GM18868 (cell line): ENCODE data around the gene ADAMTS2.

Experiments
- ATAC-seq: cut with Tn5 transposase; IDR thresholded peaks from one replicate; pipeline ENCODE4 v1.9.1; 2021; ENCODE audit warnings: mild to moderate bottlenecking, moderate library complexity; ENCODE audit not compliant: unreplicated experiment

The ADAMTS2 gene

DNA sequence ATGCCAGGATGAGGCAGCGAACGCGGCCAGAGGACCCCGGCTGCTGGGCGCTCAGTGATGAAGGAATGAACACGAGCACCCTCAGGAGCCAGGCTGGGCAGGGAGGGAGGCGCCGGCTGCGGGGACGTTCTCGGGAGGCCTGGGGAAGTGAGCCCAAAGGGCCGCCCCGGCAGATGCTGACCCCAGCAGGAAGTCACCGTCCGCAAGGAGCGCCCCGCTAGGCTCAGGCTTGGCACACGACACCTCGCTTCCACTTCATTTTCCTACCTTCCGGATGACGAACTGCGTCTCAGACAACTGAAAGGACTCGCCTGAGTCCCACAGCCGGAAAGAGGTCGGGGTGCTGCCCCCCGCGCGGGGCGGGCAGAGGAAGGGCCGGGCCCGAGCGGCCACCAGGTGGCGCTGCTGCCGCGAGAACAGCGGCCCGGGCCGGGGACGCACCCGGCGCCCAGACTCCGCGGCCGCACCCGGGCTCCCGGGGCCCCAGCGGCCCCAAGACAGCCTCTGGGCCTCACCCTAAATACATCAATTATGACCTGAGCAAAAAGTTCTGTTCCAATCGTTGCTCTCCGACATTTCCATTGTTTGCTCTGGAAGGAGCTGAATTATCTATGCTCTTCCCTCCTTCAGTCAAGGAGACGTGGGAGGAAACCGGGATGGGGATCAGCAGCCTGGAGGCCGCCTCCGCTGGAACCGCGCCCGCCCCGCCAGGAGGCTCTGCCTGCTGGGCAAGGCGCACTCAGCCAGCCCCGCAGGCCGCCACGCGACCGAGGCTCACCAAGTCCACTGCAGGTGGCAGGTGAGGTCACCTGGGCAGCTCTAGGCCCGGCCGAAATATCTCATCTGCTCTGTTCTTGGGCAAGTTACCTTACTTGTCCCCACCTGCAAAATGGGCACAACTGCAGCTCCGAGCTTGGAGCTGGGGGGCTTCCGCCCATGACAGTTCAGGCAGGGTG lies 178.1 kb downstream of the ADAMTS2 start:
- peak; percentile 69 for ATAC-seq

- no peak for ATAC-seq
Measured at GRCh38 chr5:179166171-179166885, 178.9 kb downstream of the ADAMTS2 start.

DNA sequence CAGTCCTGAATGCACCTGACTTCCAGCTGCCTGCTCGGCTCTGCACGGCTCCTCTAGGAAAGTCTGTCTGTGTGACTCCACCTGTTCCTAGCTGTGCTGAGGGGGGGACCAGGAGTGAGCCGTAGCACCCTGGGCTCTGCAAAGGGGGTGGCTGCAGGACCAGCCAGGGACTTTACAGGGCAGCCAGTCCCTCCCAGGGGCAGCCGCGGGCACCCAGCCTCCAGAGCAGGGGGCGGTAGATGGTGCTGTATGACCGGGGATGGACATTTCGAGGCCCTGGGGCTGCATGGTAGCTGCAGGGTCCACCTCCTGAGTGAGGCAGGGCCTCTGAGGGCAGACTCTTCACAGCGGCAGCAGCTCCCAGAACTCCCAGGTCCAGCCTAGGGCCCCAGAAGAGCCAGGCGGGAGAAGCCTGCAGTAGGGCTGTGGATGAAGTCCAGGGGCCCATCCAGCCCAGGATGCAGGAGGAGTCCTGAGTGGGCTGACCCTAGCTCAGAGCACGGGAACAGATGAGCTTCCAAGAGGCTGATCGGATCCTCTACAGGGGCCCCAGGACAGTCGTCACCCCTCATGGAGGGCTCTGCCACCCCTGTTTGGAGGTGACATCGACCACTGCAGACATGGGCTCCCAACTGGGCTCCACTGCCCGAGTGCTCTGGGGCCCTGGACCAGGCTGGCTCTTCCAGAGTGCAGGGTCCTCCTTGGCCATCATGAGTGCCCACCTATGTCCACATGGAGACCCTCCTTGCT lies 179.7 kb downstream of the ADAMTS2 start:
- ATAC-seq, result no peak

DNA sequence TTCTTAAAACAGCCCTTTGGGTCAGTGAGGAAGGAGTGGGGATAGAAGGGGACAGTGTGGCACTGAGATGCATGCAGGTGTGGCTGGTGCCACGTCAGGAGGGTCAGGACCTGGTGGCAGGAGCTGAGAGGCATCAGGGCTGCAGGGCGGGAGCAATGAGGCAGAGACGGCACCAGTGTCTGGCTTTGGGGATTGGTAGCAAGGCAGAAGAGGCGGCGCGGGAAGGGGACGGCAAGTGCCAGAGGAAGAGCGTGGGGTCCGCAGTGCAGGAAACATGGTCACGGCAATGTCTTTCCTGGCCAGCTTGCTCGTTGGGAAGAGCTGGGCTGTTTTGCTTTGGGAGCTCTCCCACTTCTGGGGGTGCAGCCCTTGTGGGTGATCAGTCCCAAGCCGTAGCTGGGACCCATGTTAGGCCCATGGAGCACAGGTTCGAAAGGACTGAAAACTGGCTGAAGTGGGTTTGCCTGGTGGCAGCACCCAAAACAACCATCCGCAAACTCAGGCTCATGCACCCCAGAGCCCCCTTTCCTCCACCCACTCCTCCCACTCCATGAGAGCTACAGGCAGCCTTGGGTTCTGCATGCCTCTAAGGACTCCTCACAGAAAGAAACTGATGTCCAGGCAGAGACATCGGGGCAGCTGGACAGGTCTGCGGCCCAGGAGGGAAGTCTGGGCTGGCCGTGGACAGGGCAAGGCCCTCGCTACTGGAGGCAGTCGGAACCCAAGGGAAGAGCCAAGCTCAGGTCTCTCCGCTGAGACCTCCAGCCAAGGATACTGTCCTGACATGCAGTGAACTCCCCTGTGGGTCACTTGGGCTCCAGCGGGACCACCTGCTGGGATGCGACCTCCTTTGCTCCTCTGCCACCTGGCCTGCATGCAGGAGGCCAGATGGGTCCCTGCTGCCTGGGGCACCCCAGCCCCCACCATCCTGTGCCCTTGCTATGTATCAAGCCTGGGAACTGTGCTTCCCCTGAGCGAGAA lies 180.6 kb downstream of the ADAMTS2 start:
- no peak for ATAC-seq

- no peak for ATAC-seq
Measured at GRCh38 chr5:179163236-179164155, 181.8 kb downstream of the ADAMTS2 start.

GRCh38 chr5:179162351-179163235 lies 182.7 kb downstream of the ADAMTS2 start:
- ATAC-seq, result no peak

DNA sequence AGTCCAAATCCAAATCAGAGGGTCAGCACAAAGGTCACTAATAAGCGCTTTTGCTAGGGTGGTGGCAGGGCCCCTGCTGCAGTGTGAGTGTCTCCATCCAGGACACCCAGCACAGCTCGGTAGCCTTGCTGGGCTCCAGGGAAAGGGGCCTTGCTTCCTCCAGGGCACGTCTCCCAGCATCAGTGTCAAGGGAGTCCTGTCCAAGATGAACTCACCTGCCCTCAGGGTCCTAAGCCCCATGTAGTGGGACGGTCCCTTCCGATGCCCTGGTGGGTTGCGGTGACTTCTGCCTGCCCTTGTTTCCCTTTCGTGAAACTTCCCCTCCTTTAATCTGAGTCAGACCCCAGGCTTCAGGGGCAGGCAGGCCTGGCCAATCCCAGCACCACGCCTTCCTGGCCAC lies 183.4 kb downstream of the ADAMTS2 start:
- ATAC-seq, result no peak

DNA sequence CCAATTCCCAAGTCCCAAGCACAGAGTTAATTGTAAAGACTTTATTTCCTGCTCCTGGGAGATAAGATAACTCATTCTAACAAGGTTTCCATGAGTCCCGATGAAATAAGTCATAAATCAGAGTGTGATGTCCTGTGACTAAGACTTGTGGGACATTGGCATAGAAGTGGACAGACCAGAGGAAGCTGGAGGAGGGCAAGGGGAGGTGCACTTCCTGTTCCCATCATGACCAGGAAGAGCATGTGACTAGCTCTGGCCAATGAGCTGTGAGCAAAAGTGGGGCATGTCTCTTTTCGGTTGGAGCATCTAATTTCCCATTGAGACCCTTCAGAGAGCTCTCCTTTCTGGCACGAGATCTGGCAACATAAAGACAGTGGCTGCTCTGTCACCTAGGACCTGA lies 184.7 kb downstream of the ADAMTS2 start:
- ATAC-seq, result no peak

DNA sequence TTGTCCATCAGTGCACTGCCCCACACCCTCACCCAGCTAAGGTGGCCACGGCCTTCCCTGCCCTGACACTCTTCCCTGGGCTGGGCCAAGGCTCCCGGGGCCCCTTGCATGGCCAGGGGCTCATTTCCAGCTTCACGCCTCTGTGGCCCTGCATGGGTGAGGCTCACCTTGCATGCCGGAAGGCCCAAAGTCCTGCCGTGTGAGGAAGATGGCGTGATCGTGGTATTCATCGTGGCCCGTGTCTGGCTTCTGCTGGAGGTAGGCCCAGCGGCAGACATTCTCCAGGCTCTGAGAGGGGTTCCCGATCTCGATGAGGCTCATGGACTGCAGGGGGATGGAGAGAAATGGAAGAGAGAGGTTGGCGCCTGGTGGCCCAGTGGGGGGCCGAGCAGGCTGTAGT lies 186.7 kb downstream of the ADAMTS2 start:
- ATAC-seq, result no peak

DNA sequence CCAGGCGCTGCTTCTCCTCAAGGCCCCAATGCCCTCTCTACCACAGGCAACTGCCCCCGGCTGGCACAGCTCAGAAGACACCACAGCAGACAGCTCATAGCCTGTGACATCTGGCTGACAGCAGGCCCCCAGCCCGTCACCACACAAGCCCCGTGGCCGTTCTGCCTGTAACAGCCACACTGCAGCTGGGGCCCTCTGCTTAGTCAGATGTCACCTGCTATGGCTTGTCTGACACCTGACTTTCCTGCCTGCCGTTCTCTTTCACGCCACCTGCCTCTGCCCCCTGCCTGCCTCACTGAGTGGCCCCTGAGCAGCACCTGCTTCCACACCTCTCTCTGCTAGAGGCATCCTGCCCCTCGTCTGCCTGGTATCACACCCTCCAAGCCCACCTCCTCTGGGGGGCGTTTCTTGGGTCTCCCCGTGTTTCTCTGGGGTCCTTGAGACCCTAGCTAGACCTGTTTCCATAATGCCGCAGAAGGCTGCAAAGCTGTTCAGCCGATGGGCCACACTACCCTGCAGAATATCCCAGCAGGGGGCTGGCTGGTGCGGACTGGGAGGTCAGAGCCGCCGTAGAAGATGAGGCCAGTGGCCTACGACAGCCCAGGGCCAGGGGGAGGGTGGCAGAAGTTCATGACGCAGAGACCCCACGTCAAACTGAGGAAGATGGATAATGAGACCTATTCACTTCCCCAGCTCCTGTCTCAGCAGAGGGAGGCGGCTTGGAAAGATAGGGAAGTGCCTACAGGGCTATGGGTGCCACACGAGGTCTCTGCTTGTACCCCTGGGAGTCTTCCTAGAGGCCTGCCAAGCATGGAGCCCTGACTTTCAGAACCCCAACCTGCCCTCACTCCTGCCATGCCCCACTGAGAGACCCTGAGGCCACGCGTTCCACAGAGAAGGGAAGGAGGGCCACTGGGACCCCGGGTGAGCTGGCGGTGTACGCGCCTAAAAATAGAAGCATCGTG lies 190.0 kb downstream of the ADAMTS2 start:
- no peak for ATAC-seq

GRCh38 chr5:179154346-179154990 lies 190.8 kb downstream of the ADAMTS2 start:
- no peak for ATAC-seq

DNA sequence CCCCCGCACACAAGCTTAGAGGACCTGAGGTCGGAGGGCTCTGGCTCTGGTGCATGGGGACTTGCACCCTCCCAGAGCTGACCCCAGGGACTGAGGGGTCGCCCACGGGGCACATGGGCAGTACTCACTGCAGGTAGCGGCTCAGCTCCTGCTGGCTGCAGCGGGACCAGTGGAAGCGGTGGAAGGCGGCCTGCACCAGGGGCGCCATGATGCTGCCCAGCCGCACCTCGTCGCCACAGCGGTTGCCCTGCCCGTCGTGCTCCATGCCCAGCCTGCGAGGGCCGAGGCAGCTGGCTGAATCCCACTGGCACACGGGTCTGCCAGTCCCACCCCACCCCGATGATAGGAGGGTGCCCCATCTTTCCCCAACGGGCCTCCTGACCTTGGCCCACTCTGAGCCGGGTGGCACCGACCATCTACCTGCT lies 191.3 kb downstream of the ADAMTS2 start:
- ATAC-seq, result no peak

DNA sequence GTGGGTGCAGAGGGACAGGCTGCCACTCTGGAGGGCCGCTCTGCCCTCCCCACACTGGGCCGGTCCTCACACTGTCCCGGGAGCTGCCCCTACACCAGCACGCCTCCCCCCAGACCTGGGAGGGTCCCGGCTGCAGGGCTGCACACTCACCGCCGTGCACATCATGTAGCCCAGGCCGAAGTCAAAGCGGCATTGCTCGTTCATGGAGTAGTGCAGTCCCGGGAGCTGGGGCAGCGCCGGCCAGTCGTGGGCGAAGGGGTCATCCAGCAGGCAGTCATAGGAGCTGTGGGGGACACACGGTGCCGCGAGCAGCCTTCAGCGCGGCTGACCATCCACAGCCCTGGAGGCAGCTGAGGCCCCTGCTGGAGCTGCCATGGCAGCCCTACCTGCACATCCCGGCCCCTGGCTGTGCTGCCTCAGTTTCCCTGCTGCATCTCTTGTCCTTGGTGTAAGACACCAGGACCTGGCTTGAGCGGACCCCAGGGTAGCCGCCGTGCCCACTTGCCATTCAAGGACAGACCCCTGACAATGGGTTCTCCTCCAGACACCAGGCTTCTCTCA lies 191.8 kb downstream of the ADAMTS2 start:
- no peak for ATAC-seq

DNA sequence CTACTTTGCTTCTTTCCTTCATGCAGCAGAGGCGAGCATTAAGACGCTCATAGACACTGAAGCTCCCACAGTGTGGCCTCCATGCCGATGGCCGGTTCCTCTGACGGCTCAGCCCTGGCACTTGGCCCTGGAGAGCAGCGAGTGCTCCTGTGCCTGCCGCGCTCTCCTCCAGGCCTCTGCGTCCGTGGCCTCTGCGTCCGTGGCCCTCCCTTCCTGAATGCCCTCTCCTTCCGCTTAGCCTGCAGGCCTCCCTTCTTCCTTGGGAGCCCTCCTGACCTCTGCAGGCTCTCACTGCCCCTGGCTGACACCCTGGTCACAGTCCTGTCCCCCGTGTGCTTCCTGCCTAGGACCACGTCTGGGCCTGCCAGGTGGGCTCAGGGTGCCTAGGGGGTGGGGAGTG lies 192.3 kb downstream of the ADAMTS2 start:
- no peak for ATAC-seq

DNA sequence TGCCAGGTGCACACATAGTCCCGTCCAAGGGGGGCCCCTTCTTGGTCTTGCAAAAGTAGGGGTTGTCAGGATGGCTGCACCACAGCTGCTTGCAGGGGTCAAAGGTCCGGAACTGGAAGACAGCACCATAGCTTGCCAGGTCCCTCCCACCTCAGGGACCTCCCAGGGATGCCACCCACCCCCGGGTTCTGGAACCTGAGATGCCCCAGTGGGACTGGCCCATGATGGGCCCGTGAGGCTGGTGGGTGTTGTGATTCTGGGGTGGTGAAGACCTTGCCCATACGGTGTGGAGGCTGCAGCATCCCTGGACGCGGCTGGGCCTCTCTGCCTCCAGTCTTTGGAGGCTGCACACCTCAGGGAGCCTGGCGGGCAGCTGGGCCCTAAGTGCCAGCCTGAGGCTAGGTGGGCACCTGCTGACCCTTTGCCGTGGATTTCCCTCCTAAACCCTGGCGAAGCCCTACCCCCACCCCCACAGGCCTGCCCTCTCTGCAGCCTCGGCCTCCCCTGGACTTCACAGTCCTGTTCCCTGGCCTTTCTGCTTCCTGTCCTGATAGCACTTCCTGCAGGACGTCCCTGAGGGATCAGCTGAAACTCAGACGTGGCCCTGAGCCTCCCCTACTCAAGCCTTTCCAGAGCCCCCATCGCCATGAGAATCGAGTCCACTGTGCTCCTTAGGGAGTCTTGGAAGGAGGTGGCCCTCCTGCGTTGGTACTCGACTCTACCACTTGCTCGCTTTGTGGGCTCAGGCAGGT lies 192.9 kb downstream of the ADAMTS2 start:
- ATAC-seq, result no peak
